Measurements from ENCODE around the gene PTH1R. TPM values are rescaled to one million over a fixed set of nuclear protein-coding genes. Genes with fewer than 3 reads are reported as not detected.

The PTH1R gene
- total and polyA plus RNA-seq, 10 of the 15 experiments (the other 5 are each of a cell fraction or from before 2014, with no cell fraction given): not detected

DNA sequence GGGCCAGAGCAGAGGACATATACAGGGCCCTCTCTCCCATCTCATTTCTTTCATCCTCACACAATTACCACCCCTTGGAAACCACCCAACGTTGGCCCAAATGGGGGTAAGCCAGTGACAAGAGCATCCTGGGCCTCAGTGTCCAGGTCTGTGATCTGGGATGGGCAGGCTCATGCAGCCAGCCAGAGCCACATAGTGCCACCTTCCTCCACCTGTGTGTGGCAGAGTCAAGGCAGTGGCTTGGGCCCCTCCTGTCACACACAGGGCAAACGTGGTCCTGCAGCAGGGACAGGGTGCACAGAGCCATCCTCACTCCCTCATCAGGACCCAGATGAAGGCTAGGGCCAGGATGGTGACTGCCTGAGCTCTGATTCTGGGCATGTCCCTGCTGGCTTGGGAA, 12.0 kb upstream of the PTH1R start:
- BruUV-seq (replicated peaks): no TSS peak
- no peak for FAIRE-seq
- no peak for ATAC-seq
- in situ Hi-C loops (cut with MboI) (no loop called here), intact Hi-C loops (cut with micrococcal nuclease; ENCODE audit: unreplicated experiment) (no loop called here)
- Histone ChIP-seq H3K36me3 (ENCODE audit: control insufficient read depth in 2 of 2, insufficient read depth in 2 of 2, low read length in 1 of 2) (no peaks in the 10 kb centered on the region), H3K27ac (ENCODE audit: control insufficient read depth, insufficient read depth) (no peak overlapping the region), H2AFZ (ENCODE audit: control insufficient read depth, low read depth, low read length) (no peak overlapping the region), H3K9me3 (replicated peaks; ENCODE audit: control insufficient read depth, insufficient read depth, low read length) (no peaks in the 10 kb centered on the region), H3K9ac (ENCODE audit: control insufficient read depth, insufficient read depth, low read length) (no peak overlapping the region), H3K4me3 (no peak overlapping the region), H3K27me3 (replicated peaks in 1 of 2; ENCODE audit: control insufficient read depth in 2 of 2, insufficient read depth in 2 of 2, low read length in 1 of 2) (no peaks in the 10 kb centered on the region; a peak in 1 of 4 replicates), H3K4me2 (ENCODE audit: control insufficient read depth, insufficient read depth) (no peak overlapping the region), H4K20me1 (ENCODE audit: control insufficient read depth, insufficient read depth) (no peaks in the 10 kb centered on the region), H3K4me1 (ENCODE audit: control insufficient read depth, insufficient read depth, low read length) (no peaks in the 10 kb centered on the region), H3K79me2 (ENCODE audit: control insufficient read depth, insufficient read depth, low read length) (no peaks in the 10 kb centered on the region)
- RAD21 ChIA-PET (ENCODE audit: unreplicated experiment): interaction anchor here (1.7 kb wide), 1 partner anchor 27 kb away, joined by 4 read pairs; no protein-coding TSS in a partner anchor
- POLR2A ChIA-PET: no interaction called here
- TF ChIP-seq SMAD1 (IDR thresholded peaks at IDR 0.05; ENCODE audit: low read depth, partially characterized antibody) (no peak), KAT2A (conservative IDR thresholded peaks at IDR 0.05; ENCODE audit: control insufficient read depth, low read depth, low read length) (no peak), HDAC2 (IDR thresholded peaks at IDR 0.05) (no peak)
- TF ChIP-seq, protein P1, sequence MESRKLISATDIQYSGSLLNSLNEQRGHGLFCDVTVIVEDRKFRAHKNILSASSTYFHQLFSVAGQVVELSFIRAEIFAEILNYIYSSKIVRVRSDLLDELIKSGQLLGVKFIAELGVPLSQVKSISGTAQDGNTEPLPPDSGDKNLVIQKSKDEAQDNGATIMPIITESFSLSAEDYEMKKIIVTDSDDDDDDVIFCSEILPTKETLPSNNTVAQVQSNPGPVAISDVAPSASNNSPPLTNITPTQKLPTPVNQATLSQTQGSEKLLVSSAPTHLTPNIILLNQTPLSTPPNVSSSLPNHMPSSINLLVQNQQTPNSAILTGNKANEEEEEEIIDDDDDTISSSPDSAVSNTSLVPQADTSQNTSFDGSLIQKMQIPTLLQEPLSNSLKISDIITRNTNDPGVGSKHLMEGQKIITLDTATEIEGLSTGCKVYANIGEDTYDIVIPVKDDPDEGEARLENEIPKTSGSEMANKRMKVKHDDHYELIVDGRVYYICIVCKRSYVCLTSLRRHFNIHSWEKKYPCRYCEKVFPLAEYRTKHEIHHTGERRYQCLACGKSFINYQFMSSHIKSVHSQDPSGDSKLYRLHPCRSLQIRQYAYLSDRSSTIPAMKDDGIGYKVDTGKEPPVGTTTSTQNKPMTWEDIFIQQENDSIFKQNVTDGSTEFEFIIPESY (IDR thresholded peaks at IDR 0.05): no peak
- CTCF ChIA-PET: interaction anchor here (0.9 to 4.1 kb wide), 9 partner anchors 16 to 505 kb away, joined by 3 to 35 read pairs (median 5); no protein-coding TSS in a partner anchor
- SMC1A ChIA-PET (ENCODE audit: uncharacterized antibody, unreplicated experiment): interaction anchor here (1.3 kb wide), 1 partner anchor 44 kb away, joined by 5 read pairs; no protein-coding TSS in a partner anchor
- 0% methylated on average over 2 of the region's 2 CpGs for WGBS (ENCODE audit: insufficient coverage, insufficient replicate concordance, low lambda C conversion rate, missing lambda C conversion rate)
- no peak for DNase-seq (ENCODE audit: low read depth, low spot score)

All from GM12878 (cell line).